ENCODE data around the gene AGAP1.

DNA sequence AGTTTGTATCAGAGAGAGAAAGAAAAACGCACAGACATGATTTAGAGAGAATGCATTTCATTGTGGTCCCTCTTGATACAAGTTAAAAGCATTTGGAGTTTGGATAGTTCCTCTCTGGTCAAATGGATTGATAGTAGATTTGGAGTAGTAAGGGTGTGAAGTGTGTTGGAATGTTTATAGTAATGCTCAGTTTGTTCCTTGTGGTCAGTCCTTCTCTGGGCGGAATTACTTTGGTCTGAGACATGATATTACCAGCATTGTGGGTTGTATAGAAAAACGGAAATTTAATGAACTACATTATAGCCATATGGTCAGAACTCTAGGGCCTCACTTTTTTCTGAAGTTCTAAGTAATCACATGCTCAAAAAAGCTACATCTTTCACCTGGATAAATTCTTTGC, 178.9 kb downstream of the AGAP1 start:
- TF ChIP-seq, protein P1, sequence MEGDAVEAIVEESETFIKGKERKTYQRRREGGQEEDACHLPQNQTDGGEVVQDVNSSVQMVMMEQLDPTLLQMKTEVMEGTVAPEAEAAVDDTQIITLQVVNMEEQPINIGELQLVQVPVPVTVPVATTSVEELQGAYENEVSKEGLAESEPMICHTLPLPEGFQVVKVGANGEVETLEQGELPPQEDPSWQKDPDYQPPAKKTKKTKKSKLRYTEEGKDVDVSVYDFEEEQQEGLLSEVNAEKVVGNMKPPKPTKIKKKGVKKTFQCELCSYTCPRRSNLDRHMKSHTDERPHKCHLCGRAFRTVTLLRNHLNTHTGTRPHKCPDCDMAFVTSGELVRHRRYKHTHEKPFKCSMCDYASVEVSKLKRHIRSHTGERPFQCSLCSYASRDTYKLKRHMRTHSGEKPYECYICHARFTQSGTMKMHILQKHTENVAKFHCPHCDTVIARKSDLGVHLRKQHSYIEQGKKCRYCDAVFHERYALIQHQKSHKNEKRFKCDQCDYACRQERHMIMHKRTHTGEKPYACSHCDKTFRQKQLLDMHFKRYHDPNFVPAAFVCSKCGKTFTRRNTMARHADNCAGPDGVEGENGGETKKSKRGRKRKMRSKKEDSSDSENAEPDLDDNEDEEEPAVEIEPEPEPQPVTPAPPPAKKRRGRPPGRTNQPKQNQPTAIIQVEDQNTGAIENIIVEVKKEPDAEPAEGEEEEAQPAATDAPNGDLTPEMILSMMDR (IDR thresholded peaks at IDR 0.05), result no peak
- TF ChIP-seq POLR2A (IDR thresholded peaks at IDR 0.05), result no peak

All from vagina (tissue), 2 donors.